DMS153 (cell line): ENCODE measurements around the gene F10.

Experiments used
- DNase-seq: peaks from one replicate; lab custom pipeline; 2025; lab: John Stamatoyannopoulos, UW

Gene F10

GRCh38 chr13:113117335-113117872 is 5.2 kb upstream of the F10 start:
- no peak for DNase-seq

- DNase-seq: no peak
Observed at GRCh38 chr13:113117911-113118260, 4.7 kb upstream of the F10 start.

DNA sequence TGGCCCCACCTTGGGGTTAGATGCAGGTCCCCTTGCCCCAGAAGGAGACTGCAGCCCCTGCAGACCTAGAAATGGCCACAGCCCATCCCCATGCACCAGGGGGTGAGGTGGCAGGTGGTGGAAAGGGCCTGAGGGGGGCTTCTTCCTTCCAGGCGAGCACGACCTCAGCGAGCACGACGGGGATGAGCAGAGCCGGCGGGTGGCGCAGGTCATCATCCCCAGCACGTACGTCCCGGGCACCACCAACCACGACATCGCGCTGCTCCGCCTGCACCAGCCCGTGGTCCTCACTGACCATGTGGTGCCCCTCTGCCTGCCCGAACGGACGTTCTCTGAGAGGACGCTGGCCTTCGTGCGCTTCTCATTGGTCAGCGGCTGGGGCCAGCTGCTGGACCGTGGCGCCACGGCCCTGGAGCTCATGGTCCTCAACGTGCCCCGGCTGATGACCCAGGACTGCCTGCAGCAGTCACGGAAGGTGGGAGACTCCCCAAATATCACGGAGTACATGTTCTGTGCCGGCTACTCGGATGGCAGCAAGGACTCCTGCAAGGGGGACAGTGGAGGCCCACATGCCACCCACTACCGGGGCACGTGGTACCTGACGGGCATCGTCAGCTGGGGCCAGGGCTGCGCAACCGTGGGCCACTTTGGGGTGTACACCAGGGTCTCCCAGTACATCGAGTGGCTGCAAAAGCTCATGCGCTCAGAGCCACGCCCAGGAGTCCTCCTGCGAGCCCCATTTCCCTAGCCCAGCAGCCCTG is 4.2 kb upstream of the F10 start:
- no peak for DNase-seq

GRCh38 chr13:113119166-113119821 is 3.3 kb upstream of the F10 start:
- no peak for DNase-seq

- no peak for DNase-seq
Observed at GRCh38 chr13:113119822-113120189, 2.8 kb upstream of the F10 start.

GRCh38 chr13:113120300-113121182 is 2.1 kb upstream of the F10 start:
- no peak for DNase-seq

- no peak for DNase-seq
Observed at GRCh38 chr13:113121183-113121927, 1.2 kb upstream of the F10 start.

GRCh38 chr13:113121928-113122471 is 599 bp upstream of the F10 start:
- no peak for DNase-seq

DNA sequence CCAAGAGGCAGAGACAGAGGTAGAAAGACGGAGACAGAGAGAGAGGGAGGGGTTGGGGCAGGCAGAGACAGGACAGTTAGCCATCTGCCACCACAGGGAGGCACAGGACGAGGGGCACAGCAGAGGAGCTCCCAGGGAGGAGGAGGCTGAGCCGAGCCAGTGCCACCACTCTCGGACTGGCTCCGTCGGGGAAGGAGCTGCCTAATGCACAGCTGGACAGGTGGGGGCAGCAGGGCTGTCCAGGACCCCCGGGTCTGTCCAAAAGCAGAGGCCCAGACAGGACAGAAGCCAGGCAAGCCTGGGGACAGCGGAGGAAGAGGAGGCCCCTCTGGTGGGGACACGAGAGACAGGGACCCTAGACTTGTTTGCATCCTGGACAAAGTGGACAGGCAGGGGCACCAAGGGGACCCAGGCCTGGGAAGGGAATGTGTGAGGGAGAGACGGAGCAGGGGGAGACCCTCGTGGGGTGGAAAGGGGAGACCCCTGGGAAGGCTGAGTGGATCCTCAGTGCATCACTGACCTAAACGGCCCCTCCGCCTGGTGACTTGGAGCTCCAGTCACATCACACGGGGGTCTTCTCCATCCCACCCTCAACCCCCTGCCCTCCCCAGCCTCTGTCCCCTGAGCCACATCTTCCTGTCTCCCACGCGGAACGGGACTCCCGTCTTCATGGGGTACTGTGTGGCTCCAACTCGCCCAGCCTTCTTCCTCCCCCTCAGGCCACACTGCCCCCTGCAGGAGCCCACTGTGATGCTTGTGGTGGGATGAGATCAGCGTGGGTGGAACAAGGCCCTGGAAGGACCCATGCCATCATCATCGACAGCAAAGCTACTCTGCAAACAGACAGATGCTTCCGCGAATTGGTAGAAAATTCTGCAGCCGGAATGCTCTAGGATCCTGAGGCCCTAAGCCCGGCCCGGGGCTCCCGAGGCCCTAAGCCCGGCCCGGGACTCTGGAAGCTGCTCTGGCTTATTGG is 915 bp downstream of the F10 start:
- DNase-seq: no peak

- no peak for DNase-seq
Observed at GRCh38 chr13:113124211-113124970, 1.8 kb downstream of the F10 start.

DNA sequence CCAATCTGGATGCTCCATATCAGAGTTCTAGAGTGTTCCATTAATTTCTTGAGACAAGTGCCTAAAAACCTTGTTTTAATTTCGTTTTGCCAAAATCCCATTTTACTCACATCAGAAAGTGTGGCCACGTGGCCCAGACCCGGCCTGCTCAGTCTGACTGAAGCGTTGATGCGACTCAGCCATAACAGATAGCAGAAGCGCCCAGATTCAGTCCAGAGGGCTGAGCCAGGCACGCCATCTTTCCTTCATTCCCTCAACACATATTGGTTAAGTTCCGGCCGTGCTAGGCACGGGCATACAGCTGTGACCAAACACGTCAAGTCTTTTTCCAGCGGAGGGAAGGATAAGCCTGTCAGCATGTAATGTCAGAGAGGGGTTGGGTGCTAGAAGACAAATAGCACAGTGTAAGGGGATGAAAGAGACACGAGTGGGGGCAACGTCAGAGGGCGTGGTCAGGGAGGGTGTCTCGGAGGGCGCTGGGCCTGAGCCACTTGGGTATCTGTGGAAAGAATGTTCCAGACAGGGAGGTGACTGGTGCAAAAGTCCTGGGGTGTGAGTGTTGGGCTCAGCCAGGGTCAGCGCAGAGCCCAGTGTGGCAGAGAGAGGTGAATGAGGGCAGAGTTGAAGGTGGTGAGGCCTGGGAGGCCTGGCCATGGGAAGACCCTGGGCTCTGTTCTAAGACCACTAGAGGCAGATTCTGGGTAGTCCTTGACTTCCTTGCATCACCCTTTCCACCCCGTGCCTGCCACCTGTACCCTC is 3.1 kb downstream of the F10 start:
- DNase-seq: no peak

GRCh38 chr13:113126265-113127150 is 3.9 kb downstream of the F10 start:
- DNase-seq: no peak

DNA sequence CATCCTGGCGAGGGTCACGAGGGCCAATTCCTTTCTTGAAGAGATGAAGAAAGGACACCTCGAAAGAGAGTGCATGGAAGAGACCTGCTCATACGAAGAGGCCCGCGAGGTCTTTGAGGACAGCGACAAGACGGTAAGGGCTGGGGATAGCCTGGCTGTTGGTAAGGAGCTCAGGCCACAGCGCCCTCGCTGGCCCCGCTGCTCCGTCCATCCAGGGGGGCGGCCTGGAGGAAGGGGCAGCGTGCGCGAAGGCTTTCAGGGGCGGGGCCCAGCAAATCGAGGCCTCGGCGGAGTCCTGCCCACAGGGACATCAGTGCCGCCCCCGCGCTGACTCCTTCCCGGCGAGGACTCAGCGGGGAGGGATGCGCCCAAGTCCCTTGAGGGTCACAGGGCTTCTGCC is 6.9 kb downstream of the F10 start:
- no peak for DNase-seq

- DNase-seq: no peak
Observed at GRCh38 chr13:113129921-113130750, 7.5 kb downstream of the F10 start.

GRCh38 chr13:113135281-113135760 is 12.7 kb downstream of the F10 start:
- DNase-seq: no peak

GRCh38 chr13:113137691-113138298 is 15.2 kb downstream of the F10 start:
- DNase-seq: no peak
